Measurements from ENCODE around the gene THSD4.

- TF ChIP-seq CTCF (conservative IDR thresholded peaks at IDR 0.05) (no peak), EZH2 (IDR thresholded peaks at IDR 0.05; ENCODE audit: low read depth) (no peak)
Observed at GRCh38 chr15:71437919-71438318, 322.6 kb downstream of the THSD4 start.
